ENCODE measurements around the gene MSMP.
A peak's percentile ranks its signal among the peaks of the same experiment; 100 is the strongest.

MSMP gene

GRCh38 chr9:35731415-35732184, 22.5 kb downstream of the MSMP start:
- peak overlapping the region; percentile 84 for H3K4me3 ChIP-seq
- DNase-seq (ENCODE audit: low spot score): no peak
- peak overlapping the region; percentile 97 to 99 for H3K27ac ChIP-seq
- TF ChIP-seq CTCF (IDR thresholded peaks at IDR 0.05): no peak

- no peak for DNase-seq (ENCODE audit: low spot score)
- H3K4me3 ChIP-seq: peak overlapping the region; percentile 84
- no peak for TF ChIP-seq CTCF (IDR thresholded peaks at IDR 0.05)
- H3K27ac ChIP-seq: peak overlapping the region; percentile 97 to 99
These were observed 23.6 kb downstream of the MSMP start for GRCh38 chr9:35730486-35730854.

GRCh38 chr9:35729700-35730485, 24.2 kb downstream of the MSMP start:
- Histone ChIP-seq H3K4me3 (peak overlapping the region; percentile 84), H3K27ac (peak overlapping the region; percentile 97 to 99)
- peak; percentile 84 for DNase-seq (ENCODE audit: low spot score)
- TF ChIP-seq CTCF (IDR thresholded peaks at IDR 0.05): peak; percentile 47

- peak overlapping the region; percentile 97 to 99 for H3K27ac ChIP-seq
- no peak for TF ChIP-seq CTCF (IDR thresholded peaks at IDR 0.05)
- peak overlapping the region; percentile 84 for H3K4me3 ChIP-seq
- DNase-seq (ENCODE audit: low spot score): no peak
These were observed 25.0 kb downstream of the MSMP start for GRCh38 chr9:35729101-35729500.

- Histone ChIP-seq H3K27ac (peak overlapping the region; percentile 97 to 99), H3K4me3 (peak overlapping the region; percentile 84)
- no peak for TF ChIP-seq CTCF (IDR thresholded peaks at IDR 0.05)
- DNase-seq (ENCODE audit: low spot score): peak; percentile 93
These were observed 25.8 kb downstream of the MSMP start for GRCh38 chr9:35728041-35728971.

GRCh38 chr9:35727676-35728040, 26.4 kb downstream of the MSMP start:
- DNase-seq (ENCODE audit: low spot score): no peak
- Histone ChIP-seq H3K27ac (peak overlapping the region; percentile 97 to 99), H3K4me3 (peak overlapping the region; percentile 84)
- no peak for TF ChIP-seq CTCF (IDR thresholded peaks at IDR 0.05)
